Esophagus muscularis mucosa (tissue), 4 donors: ENCODE results near the gene RAI14.

Experiments
- EP300 ChIP-seq: sonication (generic); formaldehyde crosslinking; IDR thresholded peaks from one replicate; pipeline ENCODE4 v1.6.1; 2017; ENCODE audit warnings: antibody characterized with exemption
- POLR2A ChIP-seq: fragments of 450-650 bp; IDR thresholded peaks from one replicate; pipeline ENCODE4 v1.6.1; 2017; ENCODE audit warnings: antibody characterized with exemption, moderate library complexity, mild to moderate bottlenecking, low read depth
- POLR2AphosphoS5 ChIP-seq, 2 donors: sonication (generic); formaldehyde crosslinking; IDR thresholded peaks; one replicate each; pipeline ENCODE4 v1.6.1; 2017; ENCODE audit warnings: antibody characterized with exemption in 2 of 2
- TF ChIP-seq, protein P1 (sequence below), 3 experiments: fragments of 200-600 bp in 2 of 3; fragments of 450-650 bp in 1 of 3; sonication (generic) in 2 of 3; IDR thresholded peaks; one replicate each; pipeline ENCODE4 v1.5.1; 2017 to 2019; ENCODE audit warnings: antibody characterized with exemption in 3 of 3, mild to moderate bottlenecking in 2 of 3, moderate library complexity in 1 of 3

DNA sequence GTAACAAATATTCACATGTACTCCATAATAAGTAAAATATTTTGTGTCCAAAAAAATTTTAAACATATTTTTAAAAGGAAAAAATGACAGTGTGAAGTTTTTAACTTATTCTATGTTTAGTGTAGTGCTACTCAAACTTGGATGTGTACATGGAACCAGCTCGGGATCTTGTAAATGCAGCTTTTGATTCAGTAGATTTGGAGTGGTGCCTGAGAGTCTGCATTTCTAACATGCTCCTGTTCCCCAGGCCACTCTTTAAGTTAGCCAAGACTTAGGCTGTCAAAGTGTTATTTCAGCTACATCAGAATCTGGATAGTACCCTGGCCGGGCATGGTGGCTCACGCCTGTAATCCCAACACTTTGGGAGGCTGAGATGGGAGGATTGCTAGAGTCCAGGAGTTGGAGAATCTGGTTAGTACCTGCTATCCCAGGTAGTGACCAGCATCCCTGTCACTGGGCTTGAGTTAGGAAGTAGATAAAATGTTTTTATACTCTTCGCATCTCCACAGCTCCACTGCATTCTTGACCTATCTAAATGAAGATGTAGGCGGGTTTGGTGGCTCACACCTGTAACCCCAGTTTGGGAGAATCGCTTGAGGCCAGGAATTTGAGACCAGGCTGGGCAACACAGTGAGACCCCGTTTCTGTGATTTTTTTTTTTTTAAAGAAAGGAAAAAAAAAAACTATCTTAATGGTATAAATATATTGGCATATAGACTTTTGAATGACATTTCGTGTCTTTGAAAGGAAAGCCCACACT, 122.1 kb downstream of the RAI14 start:
- TF ChIP-seq POLR2A, result no peak
- TF ChIP-seq, protein P1, sequence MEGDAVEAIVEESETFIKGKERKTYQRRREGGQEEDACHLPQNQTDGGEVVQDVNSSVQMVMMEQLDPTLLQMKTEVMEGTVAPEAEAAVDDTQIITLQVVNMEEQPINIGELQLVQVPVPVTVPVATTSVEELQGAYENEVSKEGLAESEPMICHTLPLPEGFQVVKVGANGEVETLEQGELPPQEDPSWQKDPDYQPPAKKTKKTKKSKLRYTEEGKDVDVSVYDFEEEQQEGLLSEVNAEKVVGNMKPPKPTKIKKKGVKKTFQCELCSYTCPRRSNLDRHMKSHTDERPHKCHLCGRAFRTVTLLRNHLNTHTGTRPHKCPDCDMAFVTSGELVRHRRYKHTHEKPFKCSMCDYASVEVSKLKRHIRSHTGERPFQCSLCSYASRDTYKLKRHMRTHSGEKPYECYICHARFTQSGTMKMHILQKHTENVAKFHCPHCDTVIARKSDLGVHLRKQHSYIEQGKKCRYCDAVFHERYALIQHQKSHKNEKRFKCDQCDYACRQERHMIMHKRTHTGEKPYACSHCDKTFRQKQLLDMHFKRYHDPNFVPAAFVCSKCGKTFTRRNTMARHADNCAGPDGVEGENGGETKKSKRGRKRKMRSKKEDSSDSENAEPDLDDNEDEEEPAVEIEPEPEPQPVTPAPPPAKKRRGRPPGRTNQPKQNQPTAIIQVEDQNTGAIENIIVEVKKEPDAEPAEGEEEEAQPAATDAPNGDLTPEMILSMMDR (IDR thresholded peaks at IDR 0.05), result no peak
- TF ChIP-seq POLR2AphosphoS5 (IDR thresholded peaks at IDR 0.05), result no peak
- no peak for TF ChIP-seq EP300
